ENCODE results near the gene SERPINE2. TPM values are rescaled to one million over a fixed set of nuclear protein-coding genes. Genes with fewer than 3 reads are reported as not detected.

SERPINE2 gene
- total and polyA plus RNA-seq, 2 experiments from 2014 or later, result 1,864 to 5,355 TPM

DNA sequence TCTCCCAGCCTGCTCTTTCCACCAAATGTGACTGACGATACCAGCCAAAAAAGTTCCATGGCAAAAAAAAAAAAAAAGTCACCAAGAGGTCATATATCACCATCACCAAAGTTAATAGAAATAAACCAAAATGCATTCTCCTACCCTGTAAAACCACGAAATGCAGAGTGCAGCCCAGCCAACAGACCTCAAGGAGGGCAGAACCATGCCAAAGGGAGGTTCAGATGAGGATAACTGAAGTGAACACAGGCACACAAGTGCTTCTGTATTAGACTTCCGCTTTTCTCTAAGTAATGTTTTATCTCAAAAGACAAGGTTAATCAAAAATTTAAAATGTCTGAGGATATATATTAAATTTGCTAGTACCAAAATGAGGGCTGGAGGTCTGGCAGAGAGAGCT lies 5.5 kb downstream of the SERPINE2 start:
- peak overlapping the region; percentile 15; the same call in 1 of the 2 replicates for H3K4me3 ChIP-seq
- in situ Hi-C loops (cut with MboI), result no loop called here
- peak overlapping the region; percentile 2 for H3K4me2 ChIP-seq (ENCODE audit: unreplicated experiment)
- H3K27me3 ChIP-seq (replicated peaks; ENCODE audit: insufficient read depth), result no peaks in the 10 kb centered on the region
- no peaks in the 10 kb centered on the region for H3K9me3 ChIP-seq (ENCODE audit: low read depth)
- H3K27ac ChIP-seq, result no peak overlapping the region; the same call in 1 of the 2 replicates
- DNase-seq, result no peak
- no peak overlapping the region for H3K9ac ChIP-seq
- H4K20me1 ChIP-seq (ENCODE audit: insufficient read depth), result peaks cover 37% of the 10 kb centered on the region
- TF ChIP-seq EZH2phosphoT487 (IDR thresholded peaks at IDR 0.05; ENCODE audit: insufficient read depth, low read depth), result no peak
- TF ChIP-seq EZH2 (IDR thresholded peaks at IDR 0.05; ENCODE audit: insufficient read depth, poor library complexity, severe bottlenecking), result no peak
- peaks cover 85% of the 10 kb centered on the region for H3F3A ChIP-seq (ENCODE audit: insufficient read depth)
- WGBS, 2 experiments (ENCODE audit: low coverage in 1 of 2, low lambda C conversion rate in 2 of 2, missing lambda C conversion rate in 2 of 2), result 84 to 92% methylated on average over 3 of the region's 3 CpGs
- no peak overlapping the region for H2AFZ ChIP-seq
- no peaks in the 10 kb centered on the region for H3K9me2 ChIP-seq (ENCODE audit: insufficient read depth)
- peaks cover 100% of the 10 kb centered on the region for H3K79me2 ChIP-seq (ENCODE audit: insufficient read depth)
- peaks cover 47% of the 10 kb centered on the region for H3K4me1 ChIP-seq (ENCODE audit: insufficient read depth)
- H3K36me3 ChIP-seq (ENCODE audit: low read depth), result peaks cover 56% of the 10 kb centered on the region

GRCh38 chr2:224032283-224032682 lies 6.8 kb downstream of the SERPINE2 start:
- 74 to 76% methylated on average over 4 of the region's 4 CpGs for WGBS, 2 experiments (ENCODE audit: low coverage in 1 of 2, low lambda C conversion rate in 2 of 2, missing lambda C conversion rate in 2 of 2)
- Histone ChIP-seq H3K27ac (no peak overlapping the region), H2AFZ (no peak overlapping the region), H3K4me3 (no peak overlapping the region; the same call in 1 of the 2 replicates), H3K4me1 (ENCODE audit: insufficient read depth) (peaks cover 48% of the 10 kb centered on the region), H3K9me3 (ENCODE audit: low read depth) (no peaks in the 10 kb centered on the region), H3K9ac (no peak overlapping the region), H3K79me2 (ENCODE audit: insufficient read depth) (peaks cover 100% of the 10 kb centered on the region), H3K27me3 (replicated peaks; ENCODE audit: insufficient read depth) (no peaks in the 10 kb centered on the region), H3K9me2 (ENCODE audit: insufficient read depth) (no peaks in the 10 kb centered on the region), H3K4me2 (ENCODE audit: unreplicated experiment) (peak overlapping the region; percentile 14), H3K36me3 (ENCODE audit: low read depth) (peaks cover 61% of the 10 kb centered on the region), H4K20me1 (ENCODE audit: insufficient read depth) (peaks cover 44% of the 10 kb centered on the region), H3F3A (ENCODE audit: insufficient read depth) (peaks cover 87% of the 10 kb centered on the region)
- in situ Hi-C loops (cut with MboI), result no loop called here
- TF ChIP-seq EZH2 (IDR thresholded peaks at IDR 0.05; ENCODE audit: insufficient read depth, poor library complexity, severe bottlenecking) (no peak), EZH2phosphoT487 (IDR thresholded peaks at IDR 0.05; ENCODE audit: insufficient read depth, low read depth) (no peak)
- no peak for DNase-seq

DNA sequence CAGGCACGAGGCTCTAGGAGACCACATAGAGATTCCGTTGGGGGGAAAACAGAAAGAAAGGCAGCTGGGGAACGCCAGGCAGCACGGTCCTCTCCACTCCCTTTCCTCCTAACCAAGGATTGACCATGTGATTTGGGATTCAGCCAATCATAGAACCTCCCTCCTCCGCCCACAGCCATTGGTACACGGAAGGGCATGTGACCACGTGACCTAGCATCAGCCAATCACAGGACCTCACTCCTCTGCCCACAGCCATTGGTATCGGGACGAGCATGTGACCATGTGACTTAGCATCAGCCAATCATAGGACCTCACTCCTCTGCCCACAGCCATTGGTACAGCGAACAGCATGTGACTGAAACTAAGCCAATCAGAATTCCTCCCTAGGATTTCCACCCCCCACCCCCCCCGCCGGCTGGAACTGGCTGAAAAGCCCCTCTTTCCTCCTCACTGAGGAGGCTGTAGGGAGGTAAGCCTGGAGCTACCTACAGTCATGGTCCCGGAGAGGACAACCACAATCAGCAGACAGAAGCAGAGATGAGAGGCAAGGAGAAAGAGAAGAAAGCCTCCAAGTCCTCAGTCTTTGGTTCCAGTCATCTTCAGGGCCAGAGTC lies 7.6 kb downstream of the SERPINE2 start:
- no peak overlapping the region for H2AFZ ChIP-seq
- peak; percentile 21 for DNase-seq
- no peak overlapping the region for H3K4me2 ChIP-seq (ENCODE audit: unreplicated experiment)
- H3F3A ChIP-seq (ENCODE audit: insufficient read depth), result peaks cover 88% of the 10 kb centered on the region
- H3K9ac ChIP-seq, result no peak overlapping the region
- no peaks in the 10 kb centered on the region for H3K9me3 ChIP-seq (ENCODE audit: low read depth)
- H3K9me2 ChIP-seq (ENCODE audit: insufficient read depth), result no peaks in the 10 kb centered on the region
- H3K36me3 ChIP-seq (ENCODE audit: low read depth), result peaks cover 61% of the 10 kb centered on the region
- TF ChIP-seq EZH2phosphoT487 (IDR thresholded peaks at IDR 0.05; ENCODE audit: insufficient read depth, low read depth) (no peak), EZH2 (IDR thresholded peaks at IDR 0.05; ENCODE audit: insufficient read depth, poor library complexity, severe bottlenecking) (no peak)
- peaks cover 100% of the 10 kb centered on the region for H3K79me2 ChIP-seq (ENCODE audit: insufficient read depth)
- H3K4me1 ChIP-seq (ENCODE audit: insufficient read depth), result peaks cover 47% of the 10 kb centered on the region
- in situ Hi-C loops (cut with MboI), result no loop called here
- 83 to 88% methylated on average over 11 to 13 of the region's 13 CpGs for WGBS, 2 experiments (ENCODE audit: low coverage in 1 of 2, low lambda C conversion rate in 2 of 2, missing lambda C conversion rate in 2 of 2)
- H4K20me1 ChIP-seq (ENCODE audit: insufficient read depth), result peaks cover 44% of the 10 kb centered on the region
- H3K27me3 ChIP-seq (replicated peaks; ENCODE audit: insufficient read depth), result no peaks in the 10 kb centered on the region
- H3K4me3 ChIP-seq, result no peak overlapping the region
- H3K27ac ChIP-seq, result no peak overlapping the region

GRCh38 chr2:224030786-224031185 lies 8.3 kb downstream of the SERPINE2 start:
- peaks cover 90% of the 10 kb centered on the region for H3F3A ChIP-seq (ENCODE audit: insufficient read depth)
- peaks cover 100% of the 10 kb centered on the region for H3K79me2 ChIP-seq (ENCODE audit: insufficient read depth)
- no peaks in the 10 kb centered on the region for H3K27me3 ChIP-seq (replicated peaks; ENCODE audit: insufficient read depth)
- WGBS, 2 experiments (ENCODE audit: low coverage in 1 of 2, low lambda C conversion rate in 2 of 2, missing lambda C conversion rate in 2 of 2), result 99 to 100% methylated on average over 7 of the region's 7 CpGs
- DNase-seq, result no peak
- peaks cover 44% of the 10 kb centered on the region for H3K4me1 ChIP-seq (ENCODE audit: insufficient read depth)
- no peaks in the 10 kb centered on the region for H3K9me2 ChIP-seq (ENCODE audit: insufficient read depth)
- H3K27ac ChIP-seq, result no peak overlapping the region
- TF ChIP-seq EZH2phosphoT487 (IDR thresholded peaks at IDR 0.05; ENCODE audit: insufficient read depth, low read depth), result no peak
- TF ChIP-seq EZH2 (IDR thresholded peaks at IDR 0.05; ENCODE audit: insufficient read depth, poor library complexity, severe bottlenecking), result no peak
- H3K4me2 ChIP-seq (ENCODE audit: unreplicated experiment), result no peak overlapping the region
- in situ Hi-C loops (cut with MboI), result no loop called here
- H3K4me3 ChIP-seq, result no peak overlapping the region
- no peak overlapping the region for H2AFZ ChIP-seq
- H4K20me1 ChIP-seq (ENCODE audit: insufficient read depth), result peaks cover 50% of the 10 kb centered on the region
- H3K36me3 ChIP-seq (ENCODE audit: low read depth), result peaks cover 61% of the 10 kb centered on the region
- H3K9ac ChIP-seq, result no peak overlapping the region
- no peaks in the 10 kb centered on the region for H3K9me3 ChIP-seq (ENCODE audit: low read depth)

Data from GM23248 (cell line).